Islet of Langerhans (tissue), 1 donor: ENCODE measurements around the gene KLK5.
"Not testable (repeated sequence)": the region's sequence is repeated elsewhere in the genome, so short reads cannot be mapped to it uniquely, and the experiment has no call there.

Experiments
- FAIRE-seq: peaks from one replicate; lab custom pipeline; 2011; peaks lifted over from hg19 to GRCh38; lab: Jason Lieb, UNC

The KLK5 gene

GRCh38 chr19:50952910-50953309 lies at the start of gene KLK5:
Gene KLK5 (minus strand): TSS chr19:50953038. CDS start chr19:50952657, 381 bp downstream.
- no peak for FAIRE-seq

GRCh38 chr19:51002089-51002532 lies 49.3 kb upstream of the KLK5 start:
- no peak for FAIRE-seq

GRCh38 chr19:51001515-51001914 lies 48.7 kb upstream of the KLK5 start, which contains the start of gene KLK8:
Gene KLK8 (minus strand): TSS chr19:51001604. CDS start chr19:51001167, 437 bp downstream.
- no peak for FAIRE-seq

- FAIRE-seq, result no peak
These were observed 48.1 kb upstream of the KLK5 start for GRCh38 chr19:51000981-51001380.

GRCh38 chr19:51000426-51000825 lies 47.6 kb upstream of the KLK5 start:
- FAIRE-seq, result no peak

- FAIRE-seq, result no peak
These were observed 45.8 kb upstream of the KLK5 start for GRCh38 chr19:50998686-50999085.

GRCh38 chr19:50998061-50998460 lies 45.2 kb upstream of the KLK5 start:
- FAIRE-seq, result no peak

GRCh38 chr19:50994129-50994528 lies 41.3 kb upstream of the KLK5 start:
- FAIRE-seq, result no peak

- FAIRE-seq, result no peak
These were observed 39.8 kb upstream of the KLK5 start for GRCh38 chr19:50992666-50993035.

GRCh38 chr19:50984416-50984815 lies 31.6 kb upstream of the KLK5 start:
- not testable (repeated sequence) for FAIRE-seq

- no peak for FAIRE-seq
These were observed 30.9 kb upstream of the KLK5 start, which contains the start of gene KLK7 for GRCh38 chr19:50983625-50984292. Gene KLK7 (minus strand): TSS chr19:50983917. CDS start chr19:50982399, 1,518 bp downstream.

GRCh38 chr19:50982186-50982585 lies 29.3 kb upstream of the KLK5 start:
- no peak for FAIRE-seq

- FAIRE-seq, result no peak
These were observed 28.8 kb upstream of the KLK5 start for GRCh38 chr19:50981587-50982146.

GRCh38 chr19:50980208-50980607 lies 27.4 kb upstream of the KLK5 start:
- FAIRE-seq, result no peak

GRCh38 chr19:50979758-50980157 lies 26.9 kb upstream of the KLK5 start:
- FAIRE-seq, result no peak

GRCh38 chr19:50978772-50979390 lies 26.0 kb upstream of the KLK5 start:
- no peak for FAIRE-seq

- FAIRE-seq, result no peak
These were observed 24.8 kb upstream of the KLK5 start for GRCh38 chr19:50977626-50978025.

- no peak for FAIRE-seq
These were observed 22.9 kb upstream of the KLK5 start for GRCh38 chr19:50975766-50976165.

GRCh38 chr19:50974702-50975556 lies 22.1 kb upstream of the KLK5 start:
- no peak for FAIRE-seq

- no peak for FAIRE-seq
These were observed 20.0 kb upstream of the KLK5 start for GRCh38 chr19:50972795-50973376.

- FAIRE-seq, result not testable (repeated sequence)
These were observed 17.0 kb upstream of the KLK5 start for GRCh38 chr19:50969810-50970209.

GRCh38 chr19:50969413-50969760 lies 16.5 kb upstream of the KLK5 start, which contains the start of gene KLK6:
Gene KLK6 (minus strand): TSS chr19:50969591. CDS start chr19:50968104, 1,487 bp downstream.
- FAIRE-seq, result no peak
